GM23248 (cell line): ENCODE measurements around the gene RNF175. TPM values are rescaled to one million over a fixed set of nuclear protein-coding genes. Genes with fewer than 3 reads are reported as not detected.

Experiments used
- DNase-seq: peaks from one replicate; pipeline ENCODE4 v3.0.0-alpha.2; 2015
- H2AFZ ChIP-seq: fragments of 200-600 bp; sonication (generic); 2 replicates; pipeline ENCODE4 v1.6.1; 2016; ENCODE audit warnings: antibody characterized with exemption
- H3F3A ChIP-seq: fragments of 200-600 bp; sonication (generic); 2 replicates; pipeline ENCODE4 v1.6.1; 2016; ENCODE audit warnings: mild to moderate bottlenecking, antibody characterized with exemption, mixed run types; ENCODE audit not compliant: insufficient read depth
- H3K27ac ChIP-seq: fragments of 200-600 bp; sonication (generic); 2 replicates; pipeline ENCODE4 v1.5.1; 2016; ENCODE audit warnings: mild to moderate bottlenecking
- H3K27me3 ChIP-seq: fragments of 200-600 bp; sonication (generic); replicated peaks from 2 replicates; pipeline ENCODE4 v1.6.1; 2016; ENCODE audit warnings: mild to moderate bottlenecking; ENCODE audit not compliant: insufficient read depth
- H3K36me3 ChIP-seq: fragments of 200-600 bp; sonication (generic); 2 replicates; pipeline ENCODE4 v1.6.1; 2016; ENCODE audit warnings: low read depth, mild to moderate bottlenecking
- H3K4me1 ChIP-seq: fragments of 200-600 bp; sonication (generic); 2 replicates; pipeline ENCODE4 v1.6.1; 2016; ENCODE audit warnings: mild to moderate bottlenecking; ENCODE audit not compliant: insufficient read depth
- H3K4me2 ChIP-seq: fragments of 200-600 bp; sonication (generic); one replicate; pipeline ENCODE4 v1.6.1; 2016; ENCODE audit warnings: mild to moderate bottlenecking; ENCODE audit not compliant: unreplicated experiment
- H3K4me3 ChIP-seq: fragments of 200-600 bp; sonication (generic); 2 replicates; pipeline ENCODE4 v1.5.1; 2016; ENCODE audit warnings: mild to moderate bottlenecking
- H3K79me2 ChIP-seq: fragments of 200-600 bp; sonication (generic); 2 replicates; pipeline ENCODE4 v1.6.1; 2016; ENCODE audit warnings: mild to moderate bottlenecking; ENCODE audit not compliant: insufficient read depth
- H3K9ac ChIP-seq: fragments of 200-600 bp; sonication (generic); 2 replicates; pipeline ENCODE4 v1.6.1; 2016; ENCODE audit warnings: mild to moderate bottlenecking
- H3K9me2 ChIP-seq: fragments of 200-600 bp; sonication (generic); 2 replicates; pipeline ENCODE4 v1.6.1; 2016; ENCODE audit warnings: mixed run types, mild to moderate bottlenecking, moderate library complexity; ENCODE audit not compliant: insufficient read depth
- H3K9me3 ChIP-seq: fragments of 200-600 bp; sonication (generic); one replicate; pipeline ENCODE4 v1.6.1; 2017; ENCODE audit warnings: low read depth
- H4K20me1 ChIP-seq: fragments of 200-600 bp; sonication (generic); 2 replicates; pipeline ENCODE4 v1.6.0; 2016; ENCODE audit not compliant: insufficient read depth
- EZH2 ChIP-seq: fragments of 200-600 bp; sonication (generic); IDR thresholded peaks from 2 replicates; pipeline ENCODE4 v1.6.1; 2018; ENCODE audit warnings: antibody characterized with exemption, mild to moderate bottlenecking; ENCODE audit not compliant: insufficient read depth, poor library complexity, severe bottlenecking
- EZH2phosphoT487 ChIP-seq: fragments of 200-600 bp; sonication (generic); IDR thresholded peaks from 2 replicates; pipeline ENCODE4 v1.6.1; 2018; ENCODE audit warnings: antibody characterized with exemption, moderate library complexity, mild to moderate bottlenecking, low read depth; ENCODE audit not compliant: insufficient read depth
- WGBS, 2 experiments: methylation state at CpG; one replicate each; pipeline ENCODE4 v1.1.6; 2015 to 2017; ENCODE audit warnings: low lambda C conversion rate in 2 of 2, low coverage in 1 of 2; ENCODE audit errors: missing lambda C conversion rate in 2 of 2; 5-methylcytosine and 5-hydroxymethylcytosine counted together
- in situ Hi-C: fragments of 300-500 bp; cut with MboI; formaldehyde crosslinking; loops from 2 replicates; pipeline ENCODE4 v1.15.0; 2020
- polyA plus RNA-seq: library from polyadenylated mRNA; unstranded; fragments of >200 nt; fragmentation: Nextera tagmentation; extraction: Ambion mirVana; gene quantifications from 2 replicates; pipeline ENCODE4 v1.2.1, GENCODE V29; 2016
- total RNA-seq: library from RNA; depleted of rRNA; stranded (reverse); fragments of >200 nt; shearing (Covaris generic); gene quantifications from 2 replicates; pipeline ENCODE4 v1.2.3, GENCODE V29; 2014

The RNF175 gene
- total and polyA plus RNA-seq, 2 experiments from 2014 or later = not detected

DNA sequence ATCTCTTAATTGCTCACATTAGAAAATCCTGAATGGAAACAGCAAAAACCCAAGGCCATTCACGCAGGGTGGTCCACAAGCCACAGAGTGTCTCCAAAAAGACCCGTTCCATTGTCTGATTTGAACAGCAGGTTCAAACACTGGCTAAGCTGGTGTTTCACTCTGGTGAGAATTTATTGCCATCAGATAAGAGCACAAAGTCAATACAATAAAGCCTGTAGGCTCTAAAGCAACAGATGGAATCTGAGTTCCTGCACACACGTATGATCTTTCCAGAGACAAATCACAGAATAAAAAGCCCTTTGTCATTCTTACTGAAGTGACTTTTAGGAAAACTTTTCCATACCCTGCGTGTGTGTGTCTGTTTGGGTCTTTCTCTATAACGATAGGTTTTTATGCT is 34.2 kb upstream of the RNF175 start:
- H3K4me2 ChIP-seq = no peak overlapping the region
- no peak overlapping the region for H2AFZ ChIP-seq
- peaks cover 34% of the 10 kb centered on the region for H3K27me3 ChIP-seq
- TF ChIP-seq EZH2phosphoT487 = no peak
- no peak for TF ChIP-seq EZH2
- H3K79me2 ChIP-seq = no peaks in the 10 kb centered on the region
- no peak overlapping the region for H3K27ac ChIP-seq
- no peaks in the 10 kb centered on the region for H3K36me3 ChIP-seq
- H4K20me1 ChIP-seq = no peaks in the 10 kb centered on the region
- H3K4me3 ChIP-seq = no peak overlapping the region
- H3F3A ChIP-seq = no peaks in the 10 kb centered on the region
- no peaks in the 10 kb centered on the region for H3K9me3 ChIP-seq
- no peaks in the 10 kb centered on the region for H3K9me2 ChIP-seq
- in situ Hi-C loops = loop anchor here (10.0 kb wide), 1 partner anchor 521 kb away; no protein-coding TSS in a partner anchor
- H3K4me1 ChIP-seq = 0 out of 2 replicates have a peak, but pooled peaks cover 4% of the 10 kb centered on the region
- 88 to 95% methylated on average over 5 of the region's 5 CpGs for WGBS, 2 experiments
- DNase-seq = no peak
- H3K9ac ChIP-seq = no peak overlapping the region

DNA sequence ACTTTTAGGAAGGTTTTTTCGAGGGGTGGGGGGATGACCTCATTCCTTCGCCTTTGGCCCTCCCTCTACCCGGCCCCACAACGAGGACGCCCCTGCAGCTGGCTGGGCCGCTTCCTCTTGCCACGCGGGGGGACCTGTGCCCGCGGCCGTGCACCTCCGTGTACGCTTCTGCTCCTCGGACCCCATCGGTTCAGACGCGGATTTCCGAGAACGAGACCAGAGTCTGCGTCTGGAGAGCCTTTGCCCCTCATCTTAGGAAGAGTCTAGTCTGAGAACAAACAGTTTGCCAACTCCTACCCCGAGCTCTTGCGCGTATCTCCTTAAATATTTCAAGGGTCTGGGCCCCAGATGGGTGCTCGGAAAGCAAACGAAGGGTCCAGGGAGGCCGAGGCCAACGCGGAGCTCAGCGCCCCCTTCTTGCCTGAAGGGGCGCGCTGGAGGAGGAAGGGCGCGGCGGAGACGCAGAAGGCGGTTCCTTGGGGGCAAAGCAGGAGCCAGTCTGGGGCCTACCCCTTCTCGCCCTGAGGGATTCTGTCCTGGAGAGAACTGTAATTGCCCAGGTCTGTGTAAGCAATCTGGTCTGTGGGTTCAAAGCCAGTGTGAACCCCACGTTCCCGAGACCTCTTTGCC is 32.9 kb upstream of the RNF175 start:
- Histone ChIP-seq H3F3A (no peaks in the 10 kb centered on the region), H3K36me3 (no peaks in the 10 kb centered on the region), H2AFZ (peak overlapping the region; percentile 39; the same call in 1 of the 2 replicates), H3K9ac (no peak overlapping the region), H3K27me3 (peaks cover 46% of the 10 kb centered on the region), H3K4me3 (peak overlapping the region; percentile 58), H3K9me2 (no peaks in the 10 kb centered on the region), H4K20me1 (no peaks in the 10 kb centered on the region), H3K9me3 (no peaks in the 10 kb centered on the region), H3K27ac (no peak overlapping the region), H3K4me1 (0 out of 2 replicates have a peak, but pooled peaks cover 4% of the 10 kb centered on the region), H3K79me2 (no peaks in the 10 kb centered on the region), H3K4me2 (peak overlapping the region; percentile 76)
- no peak for TF ChIP-seq EZH2
- no peak for DNase-seq
- in situ Hi-C loops = loop anchor here (10.0 kb wide), 1 partner anchor 522 kb away; no protein-coding TSS in a partner anchor
- 51 to 68% methylated on average over 27 to 39 of the region's 39 CpGs for WGBS, 2 experiments

DNA sequence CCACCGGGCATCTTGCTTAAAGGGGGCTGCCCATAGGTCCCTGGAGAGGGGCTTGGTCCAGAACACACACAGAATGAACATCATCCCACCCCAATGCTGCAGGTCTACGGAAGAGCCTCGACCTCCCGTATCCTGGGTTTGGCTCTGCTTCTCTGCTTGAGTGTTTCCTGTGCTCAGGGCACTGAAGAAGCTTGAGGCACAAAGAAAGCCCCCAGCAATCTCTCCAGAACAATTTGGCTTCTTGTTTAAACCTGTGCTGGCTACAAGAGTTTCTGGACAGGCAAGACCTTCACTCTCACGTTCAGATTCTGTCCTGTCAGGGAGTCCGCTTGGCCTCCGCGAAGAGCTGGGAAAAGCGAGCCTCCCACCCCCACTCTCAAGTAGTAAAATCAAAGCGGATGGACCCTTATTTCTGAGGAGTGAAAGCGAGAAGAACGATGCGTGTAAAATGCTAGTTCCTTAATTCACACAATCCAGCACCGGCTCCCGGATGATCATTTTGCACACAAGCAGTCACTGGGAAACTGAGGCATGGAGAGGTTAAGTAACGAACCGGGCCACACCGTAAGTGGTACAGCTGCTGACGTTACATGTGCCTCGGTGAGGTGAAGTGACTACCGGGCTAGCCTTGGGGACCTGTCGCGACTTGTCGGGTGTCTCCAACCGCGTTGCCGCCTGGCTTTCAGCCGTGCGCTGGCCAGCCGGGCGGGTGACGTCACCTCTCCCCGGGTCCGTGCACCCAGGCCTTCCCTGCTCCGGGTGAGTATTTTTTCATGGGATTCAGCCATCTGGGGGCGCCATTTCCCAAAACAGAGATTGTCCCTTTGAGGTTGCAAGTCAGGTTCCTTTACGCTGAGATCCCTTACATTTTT is 32.2 kb upstream of the RNF175 start:
- peaks cover 53% of the 10 kb centered on the region for H3K27me3 ChIP-seq
- H3K9me2 ChIP-seq = no peaks in the 10 kb centered on the region
- 7% methylated on average over 36 to 37 of the region's 37 CpGs for WGBS, 2 experiments
- H3K9me3 ChIP-seq = no peaks in the 10 kb centered on the region
- H4K20me1 ChIP-seq = no peaks in the 10 kb centered on the region
- H3K4me3 ChIP-seq = peak overlapping the region; percentile 58
- peak overlapping the region; percentile 39; the same call in 1 of the 2 replicates for H2AFZ ChIP-seq
- peak overlapping the region; percentile 76 for H3K4me2 ChIP-seq
- no peak overlapping the region for H3K27ac ChIP-seq
- H3K36me3 ChIP-seq = no peaks in the 10 kb centered on the region
- peak; percentile 81 for DNase-seq
- no peaks in the 10 kb centered on the region for H3F3A ChIP-seq
- no peaks in the 10 kb centered on the region for H3K79me2 ChIP-seq
- H3K4me1 ChIP-seq = 0 out of 2 replicates have a peak, but pooled peaks cover 4% of the 10 kb centered on the region
- H3K9ac ChIP-seq = 0 out of 2 replicates have a peak overlapping the region, but pooled peaks have one; percentile 15
- in situ Hi-C loops = loop anchor here (10.0 kb wide), 1 partner anchor 523 kb away; no protein-coding TSS in a partner anchor
- TF ChIP-seq EZH2 (no peak), EZH2phosphoT487 (no peak)

DNA sequence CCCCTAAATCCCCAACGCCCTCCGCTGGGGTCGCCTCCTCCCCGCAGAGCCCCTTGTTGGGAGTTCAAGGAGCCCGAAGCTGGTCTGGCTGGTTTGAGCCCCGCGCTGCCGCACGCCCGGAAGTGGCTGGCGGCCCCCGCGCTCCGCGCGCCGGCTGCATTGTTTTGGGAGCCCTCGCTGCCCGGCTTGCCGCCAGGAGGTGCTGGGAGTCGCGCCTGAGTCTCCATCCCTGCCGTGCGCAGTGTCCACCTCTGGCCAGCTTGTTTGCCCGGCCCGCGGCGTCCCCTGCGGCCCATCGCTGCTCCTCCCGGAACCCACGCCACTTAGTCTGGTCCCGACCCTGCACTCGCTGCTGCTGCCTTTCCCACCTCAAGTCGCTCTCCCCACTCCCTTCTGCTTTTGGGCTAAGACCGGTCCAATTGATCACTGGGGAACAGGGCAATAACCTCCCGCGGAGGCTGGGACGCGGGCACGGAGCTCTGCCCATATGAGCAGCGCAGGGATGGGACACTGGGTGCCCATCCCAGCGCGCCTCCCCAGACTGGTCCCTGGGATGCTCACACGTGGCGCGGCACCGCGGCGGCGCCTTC is 31.2 kb upstream of the RNF175 start:
- 0 out of 2 replicates have a peak, but pooled peaks cover 4% of the 10 kb centered on the region for H3K4me1 ChIP-seq
- H3K27ac ChIP-seq = no peak overlapping the region
- in situ Hi-C loops = loop anchor here (10.0 kb wide), 1 partner anchor 524 kb away; no protein-coding TSS in a partner anchor
- peak overlapping the region; percentile 54 for H3K4me3 ChIP-seq
- H2AFZ ChIP-seq = peak overlapping the region; percentile 73
- H3F3A ChIP-seq = no peaks in the 10 kb centered on the region
- WGBS, 2 experiments = 1 to 4% methylated on average over 45 of the region's 51 CpGs
- H3K9me2 ChIP-seq = no peaks in the 10 kb centered on the region
- no peaks in the 10 kb centered on the region for H3K36me3 ChIP-seq
- no peaks in the 10 kb centered on the region for H4K20me1 ChIP-seq
- peaks cover 62% of the 10 kb centered on the region for H3K27me3 ChIP-seq
- peak; percentile 75 for DNase-seq
- no peaks in the 10 kb centered on the region for H3K9me3 ChIP-seq
- no peak overlapping the region for H3K9ac ChIP-seq
- no peaks in the 10 kb centered on the region for H3K79me2 ChIP-seq
- peak overlapping the region; percentile 77 for H3K4me2 ChIP-seq
- TF ChIP-seq EZH2phosphoT487 = no peak
- TF ChIP-seq EZH2 = no peak
